Measurements from ENCODE around the gene PDLIM5. TPM values are rescaled to one million over a fixed set of nuclear protein-coding genes. Genes with fewer than 3 reads are reported as not detected.

Gene PDLIM5
- total RNA-seq, 2 experiments from 2014 or later: 6.3 to 12.6 TPM

GRCh38 chr4:94578195-94578594 lies 126.5 kb downstream of the PDLIM5 start:
- no peak for DNase-seq (ENCODE audit: low spot score)
- BruUV-seq (replicated peaks): no TSS peak
- Histone ChIP-seq H4K20me1 (ENCODE audit: insufficient read depth, low read length) (no peaks in the 10 kb centered on the region), H3K4me1 (ENCODE audit: insufficient read depth, low read length, poor library complexity, severe bottlenecking) (no peaks in the 10 kb centered on the region), H3K4me3 (ENCODE audit: low read depth, low read length, poor library complexity, severe bottlenecking) (no peak overlapping the region), H3K4me2 (ENCODE audit: low read length) (no peak overlapping the region), H3K79me2 (ENCODE audit: insufficient read depth, low read depth, low read length) (no peaks in the 10 kb centered on the region), H2AFZ (ENCODE audit: low read length) (no peak overlapping the region), H3K27ac (ENCODE audit: low read depth, low read length, poor library complexity, severe bottlenecking) (no peak overlapping the region), H3K36me3 (ENCODE audit: insufficient read depth, low read length) (no peaks in the 10 kb centered on the region), H3K9me3 (ENCODE audit: low read length) (no peaks in the 10 kb centered on the region), H3K9me2 (ENCODE audit: insufficient read depth, low read length) (no peaks in the 10 kb centered on the region)
- TF ChIP-seq EZH2phosphoT487 (IDR thresholded peaks at IDR 0.05; ENCODE audit: borderline replicate concordance, low read depth, low read length) (no peak), CTCF (conservative IDR thresholded peaks at IDR 0.05; ENCODE audit: low read length) (no peak)
- ChIA-PET CTCF (ENCODE audit: unreplicated experiment) (no interaction called here), POLR2A (interaction anchor here (0.6 kb wide), 1 partner anchor 11 kb away, joined by 3 read pairs; no protein-coding TSS in a partner anchor)
- intact Hi-C loops (cut with micrococcal nuclease; ENCODE audit: unreplicated experiment): no loop called here

DNA sequence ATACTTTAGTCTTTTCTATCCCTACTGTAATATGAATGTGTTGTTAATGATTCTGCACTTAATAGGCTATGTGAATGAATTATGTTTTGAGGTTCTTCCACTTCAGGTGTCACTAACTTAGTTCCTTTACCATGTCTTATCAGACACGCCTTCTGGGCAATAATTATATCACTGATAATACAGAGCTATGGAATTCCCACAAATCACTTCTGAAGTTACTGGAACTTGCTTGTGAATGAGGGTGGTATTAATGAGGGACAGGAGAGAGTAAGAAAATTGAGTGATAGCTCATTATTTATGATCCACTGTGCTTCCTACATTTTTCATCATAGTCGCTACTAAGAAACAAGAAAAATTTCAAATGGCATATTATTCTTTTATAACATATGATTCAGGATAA lies 130.0 kb downstream of the PDLIM5 start:
- Histone ChIP-seq H4K20me1 (ENCODE audit: insufficient read depth, low read length) (no peaks in the 10 kb centered on the region), H3K9me2 (ENCODE audit: insufficient read depth, low read length) (no peaks in the 10 kb centered on the region), H2AFZ (ENCODE audit: low read length) (no peak overlapping the region), H3K27ac (ENCODE audit: low read depth, low read length, poor library complexity, severe bottlenecking) (no peak overlapping the region), H3K36me3 (ENCODE audit: insufficient read depth, low read length) (no peaks in the 10 kb centered on the region), H3K4me1 (ENCODE audit: insufficient read depth, low read length, poor library complexity, severe bottlenecking) (no peaks in the 10 kb centered on the region), H3K79me2 (ENCODE audit: insufficient read depth, low read depth, low read length) (no peaks in the 10 kb centered on the region), H3K4me2 (ENCODE audit: low read length) (no peak overlapping the region), H3K9me3 (ENCODE audit: low read length) (no peaks in the 10 kb centered on the region), H3K4me3 (ENCODE audit: low read depth, low read length, poor library complexity, severe bottlenecking) (no peak overlapping the region)
- BruUV-seq (replicated peaks): no TSS peak
- ChIA-PET POLR2A (no interaction called here), CTCF (ENCODE audit: unreplicated experiment) (no interaction called here)
- no peak for DNase-seq (ENCODE audit: low spot score)
- intact Hi-C loops (cut with micrococcal nuclease; ENCODE audit: unreplicated experiment): no loop called here
- TF ChIP-seq CTCF (conservative IDR thresholded peaks at IDR 0.05; ENCODE audit: low read length) (no peak), EZH2phosphoT487 (IDR thresholded peaks at IDR 0.05; ENCODE audit: borderline replicate concordance, low read depth, low read length) (no peak)

- Histone ChIP-seq H3K4me3 (ENCODE audit: low read depth, low read length, poor library complexity, severe bottlenecking) (no peak overlapping the region), H2AFZ (ENCODE audit: low read length) (no peak overlapping the region), H4K20me1 (ENCODE audit: insufficient read depth, low read length) (no peaks in the 10 kb centered on the region), H3K36me3 (ENCODE audit: insufficient read depth, low read length) (no peaks in the 10 kb centered on the region), H3K4me1 (ENCODE audit: insufficient read depth, low read length, poor library complexity, severe bottlenecking) (no peaks in the 10 kb centered on the region), H3K79me2 (ENCODE audit: insufficient read depth, low read depth, low read length) (no peaks in the 10 kb centered on the region), H3K9me2 (ENCODE audit: insufficient read depth, low read length) (no peaks in the 10 kb centered on the region), H3K9me3 (ENCODE audit: low read length) (no peaks in the 10 kb centered on the region), H3K27ac (ENCODE audit: low read depth, low read length, poor library complexity, severe bottlenecking) (no peak overlapping the region), H3K4me2 (ENCODE audit: low read length) (no peak overlapping the region)
- BruUV-seq (replicated peaks): no TSS peak
- CTCF ChIA-PET (ENCODE audit: unreplicated experiment): no interaction called here
- TF ChIP-seq EZH2phosphoT487 (IDR thresholded peaks at IDR 0.05; ENCODE audit: borderline replicate concordance, low read depth, low read length) (no peak), CTCF (conservative IDR thresholded peaks at IDR 0.05; ENCODE audit: low read length) (no peak)
- intact Hi-C loops (cut with micrococcal nuclease; ENCODE audit: unreplicated experiment): no loop called here
- no peak for DNase-seq (ENCODE audit: low spot score)
- POLR2A ChIA-PET: interaction anchor here (0.6 kb wide), 2 partner anchors 8 to 139 kb away, joined by 4 to 6 read pairs; no protein-coding TSS in a partner anchor
Measured at GRCh38 chr4:94582517-94582916, 130.8 kb downstream of the PDLIM5 start.
